Left kidney (tissue), 2 donors: ENCODE measurements around the gene GRIN3B. TPM values are rescaled to one million over a fixed set of nuclear protein-coding genes. Genes with fewer than 3 reads are reported as not detected.

ENCODE experiments used
- DNase-seq: peaks from one replicate; pipeline ENCODE4 v3.0.0-alpha.2; 2013
- polyA plus RNA-seq: library from polyadenylated mRNA; unstranded; fragments of 120-200 nt; gene quantifications from one replicate; pipeline ENCODE4 v1.2.1, GENCODE V29; 2013; ENCODE audit not compliant: insufficient read length

GRIN3B gene
- polyA plus RNA-seq, 1 donor = 0.71 TPM

DNA sequence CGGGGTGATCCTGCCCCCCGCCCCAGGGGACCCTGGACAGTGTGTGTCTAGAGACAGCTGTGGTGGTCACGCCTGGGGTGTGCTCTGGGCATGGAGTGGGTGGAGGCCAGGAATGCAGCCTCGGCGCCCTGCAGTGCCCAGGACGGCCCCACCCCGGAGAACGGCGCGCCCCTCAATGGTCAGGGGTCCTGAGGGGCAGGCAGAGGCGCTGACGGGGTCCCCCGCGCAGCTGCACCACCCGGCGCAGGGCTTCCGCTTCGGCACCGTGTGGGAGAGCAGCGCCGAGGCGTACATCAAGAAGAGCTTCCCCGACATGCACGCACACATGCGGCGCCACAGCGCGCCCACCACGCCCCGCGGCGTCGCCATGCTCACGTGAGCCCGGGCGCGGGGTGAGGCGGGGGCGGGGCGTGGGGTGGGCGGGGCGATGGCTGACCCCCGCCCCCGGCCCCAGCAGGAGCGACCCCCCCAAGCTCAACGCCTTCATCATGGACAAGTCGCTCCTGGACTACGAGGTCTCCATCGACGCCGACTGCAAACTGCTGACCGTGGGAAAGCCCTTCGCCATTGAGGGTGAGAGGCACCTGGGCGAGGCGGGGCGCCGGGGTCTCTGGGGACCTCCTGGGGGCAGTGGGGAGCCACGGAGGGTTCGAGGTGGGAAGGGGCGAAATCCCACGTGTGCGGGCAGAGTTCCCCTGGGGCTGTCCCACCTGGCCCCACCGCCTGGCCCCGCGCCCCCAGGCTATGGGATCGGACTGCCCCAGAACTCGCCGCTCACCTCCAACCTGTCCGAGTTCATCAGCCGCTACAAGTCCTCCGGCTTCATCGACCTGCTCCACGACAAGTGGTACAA is 7.4 kb downstream of the GRIN3B start:
- no peak for DNase-seq

GRCh38 chr19:1008268-1009040 is 8.2 kb downstream of the GRIN3B start:
- no peak for DNase-seq

GRCh38 chr19:1009041-1009980 is 9.1 kb downstream of the GRIN3B start:
- DNase-seq = no peak

DNA sequence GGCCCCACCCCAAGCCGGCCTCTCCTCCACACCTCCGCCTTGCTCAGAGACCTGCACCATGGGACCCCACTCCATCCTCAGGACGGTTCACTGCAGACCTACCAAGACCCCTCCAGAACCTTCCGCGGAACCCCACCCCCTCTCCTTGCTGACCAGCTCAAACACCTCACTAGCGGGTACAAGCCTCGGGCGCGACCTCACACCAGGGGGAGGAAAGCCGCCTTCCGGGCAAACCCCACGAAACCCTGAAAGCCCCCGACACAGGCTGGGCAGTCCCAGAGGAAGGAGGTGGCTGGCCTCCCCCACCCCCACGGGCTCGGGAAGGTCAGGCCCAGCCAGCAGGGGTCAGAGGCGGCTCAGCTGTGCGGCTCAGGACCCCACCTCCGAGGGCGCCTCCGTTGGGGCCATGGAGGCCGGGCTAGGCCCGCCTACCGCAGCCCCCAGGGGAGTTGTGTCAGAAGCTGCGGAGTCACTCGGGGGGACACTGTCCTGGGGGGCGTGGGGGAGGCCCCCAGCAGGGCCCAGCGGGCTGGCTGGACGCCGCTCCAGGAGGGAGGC is 9.8 kb downstream of the GRIN3B start:
- no peak for DNase-seq

DNA sequence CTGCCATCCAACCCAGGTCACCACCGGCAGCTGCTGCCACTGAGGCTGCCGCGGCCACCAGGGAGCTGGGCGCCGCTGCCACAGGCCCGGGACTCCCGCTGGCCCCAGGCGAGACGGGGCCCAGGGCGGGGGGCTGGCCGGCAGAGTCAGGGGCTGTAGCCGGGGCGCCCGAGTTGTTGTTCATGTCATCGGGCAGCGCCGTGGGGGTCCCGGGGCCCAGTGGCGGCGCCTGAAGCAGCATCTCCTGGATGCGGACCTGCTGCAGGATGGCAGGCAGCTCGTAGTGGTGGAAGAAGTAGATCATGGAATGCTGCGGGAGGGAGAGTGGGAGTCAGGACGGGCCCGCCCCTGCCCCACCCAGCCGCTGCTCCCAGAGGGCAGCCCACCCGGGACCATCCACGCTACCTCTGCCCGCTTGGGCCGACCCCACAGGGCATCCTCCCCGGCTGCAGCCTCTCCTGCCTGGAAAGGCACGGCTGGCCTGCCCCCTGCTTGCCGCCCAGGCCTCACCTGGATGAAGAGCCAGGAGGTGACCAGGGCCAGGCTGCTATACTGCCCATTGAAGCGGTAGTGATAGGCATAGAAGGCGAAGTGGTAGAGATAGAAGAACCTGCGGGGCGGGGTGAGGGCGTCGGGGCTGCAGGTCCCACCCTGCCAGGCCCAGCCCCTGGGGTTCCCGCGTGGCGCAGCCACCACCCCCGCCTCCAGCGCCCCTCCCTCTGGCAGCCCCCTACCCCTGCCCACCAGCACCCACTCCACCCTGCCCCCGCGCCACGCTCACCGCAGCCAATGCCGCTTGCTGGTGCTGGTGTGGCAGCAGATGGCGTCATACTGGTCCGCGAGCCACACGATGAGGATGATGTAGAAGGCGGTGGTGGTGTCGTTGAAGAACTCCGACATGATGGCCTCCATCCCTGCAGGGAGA is 10.6 kb downstream of the GRIN3B start:
- DNase-seq = no peak

- no peak for DNase-seq
Measured at GRCh38 chr19:1011831-1012333, 11.7 kb downstream of the GRIN3B start.

DNA sequence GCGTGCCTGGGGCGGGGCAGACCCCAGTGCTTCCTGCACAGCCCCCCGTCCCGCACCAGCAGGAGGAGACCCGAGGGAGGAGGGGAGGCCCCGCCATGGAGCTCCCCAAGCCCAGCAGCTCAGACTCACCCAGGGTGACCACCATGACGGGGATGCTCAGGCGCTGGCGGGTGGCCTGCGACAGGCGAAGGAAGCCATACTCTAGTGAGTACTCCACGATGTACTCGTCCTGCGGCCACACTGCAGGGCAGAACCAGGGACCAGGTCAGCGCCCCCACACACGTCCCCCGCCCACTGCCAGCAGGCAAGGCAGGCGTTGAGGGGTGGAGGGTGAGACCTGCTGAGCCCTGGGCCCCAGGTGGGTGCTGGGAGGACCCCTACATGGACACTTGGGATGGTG is 12.1 kb downstream of the GRIN3B start:
- no peak for DNase-seq

DNA sequence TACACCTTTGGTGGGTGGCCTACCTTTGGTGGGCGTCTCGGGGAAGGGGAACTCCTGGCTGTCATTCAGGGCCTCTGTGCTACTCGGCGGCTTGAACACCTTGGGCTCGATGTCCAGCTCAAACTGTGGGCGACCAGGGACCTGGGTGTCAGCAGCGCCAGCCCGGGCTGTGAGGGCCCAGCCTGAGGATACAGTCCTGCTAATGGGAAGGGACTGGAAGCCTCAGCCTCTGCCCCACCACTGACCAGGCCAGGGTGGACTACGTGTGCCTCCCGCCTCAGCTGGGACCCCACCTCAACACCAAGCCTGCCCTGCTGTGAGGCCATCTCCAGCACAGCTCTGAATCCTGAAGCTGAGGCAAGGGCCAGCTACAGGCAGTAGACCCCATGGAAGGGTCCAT is 13.0 kb downstream of the GRIN3B start:
- DNase-seq = no peak

DNA sequence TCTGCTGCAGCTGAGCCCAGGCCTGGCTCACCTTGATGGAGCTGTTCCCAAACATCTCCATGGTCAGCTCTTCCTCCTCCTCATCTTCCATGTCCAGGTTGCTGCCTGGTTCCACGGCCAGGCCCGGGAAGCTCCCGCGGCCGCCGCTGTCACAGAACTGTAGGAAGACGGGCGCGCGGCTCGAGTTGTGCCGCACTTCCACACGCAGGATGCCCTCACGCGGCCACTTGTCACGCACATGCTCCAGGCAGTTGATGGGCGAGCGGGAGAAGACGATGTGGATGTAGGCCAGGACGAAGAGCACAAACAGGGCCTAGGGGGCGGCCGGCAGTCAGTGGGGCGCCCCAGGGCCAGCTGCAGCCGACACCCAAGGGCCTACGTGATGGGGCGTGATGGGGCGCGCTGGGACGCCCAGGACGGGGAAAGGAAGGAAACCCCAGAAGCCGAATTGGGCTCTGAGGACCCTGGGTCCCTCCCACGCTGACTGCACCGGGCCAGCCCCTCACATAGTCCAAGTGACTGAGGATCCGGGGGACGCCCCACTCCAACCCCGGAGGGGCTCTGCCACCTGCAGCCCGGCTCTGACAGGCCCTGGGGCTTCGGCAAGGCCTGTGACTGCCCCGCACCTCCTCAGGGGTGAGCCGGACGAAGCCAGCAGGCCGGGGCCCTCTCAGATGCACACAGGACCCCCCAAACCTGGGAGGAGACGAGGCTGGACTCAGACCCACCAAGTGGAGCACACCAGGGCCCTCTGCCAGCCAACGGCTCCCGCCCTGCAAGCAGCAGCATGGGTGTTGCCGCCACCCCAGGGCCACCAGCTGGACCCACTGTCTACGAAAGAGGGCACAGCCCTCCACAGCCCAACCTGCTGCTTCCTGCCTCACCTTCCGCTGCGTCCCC is 14.2 kb downstream of the GRIN3B start:
- no peak for DNase-seq

DNA sequence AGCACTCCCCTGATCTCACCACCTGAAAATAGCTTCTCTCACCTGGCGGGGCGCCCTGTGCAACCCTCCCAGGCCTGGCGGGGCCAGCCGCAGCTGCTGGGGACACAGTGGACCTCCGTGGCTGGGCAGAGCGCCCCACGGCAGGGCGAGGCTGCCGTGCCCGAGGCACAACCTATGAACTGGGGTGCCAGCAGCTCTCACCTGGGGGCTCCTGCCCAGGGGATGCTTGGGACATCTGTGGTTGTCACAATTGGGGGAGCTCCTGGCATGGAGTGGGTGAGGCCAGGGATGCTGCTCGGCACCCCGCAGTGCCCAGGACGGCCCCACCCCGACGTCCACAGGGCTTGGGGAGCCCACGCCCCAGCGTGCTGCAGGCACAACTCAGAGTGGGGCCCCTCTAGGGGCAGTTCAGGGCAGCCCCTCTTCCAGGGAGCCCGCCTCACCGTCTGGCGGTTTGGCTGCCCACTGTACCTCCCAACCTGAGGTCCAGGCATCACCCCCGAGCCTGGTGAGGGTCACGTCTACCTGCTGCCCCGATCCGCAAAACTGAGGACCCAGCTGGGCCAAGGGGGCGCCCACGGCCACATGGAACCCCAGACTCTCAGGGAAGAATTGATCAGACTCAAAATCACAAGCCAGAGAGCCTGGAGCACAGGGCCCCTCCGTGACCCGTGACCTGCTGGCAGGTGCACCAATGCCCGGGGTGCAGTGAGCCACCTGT is 15.0 kb downstream of the GRIN3B start:
- no peak for DNase-seq

DNA sequence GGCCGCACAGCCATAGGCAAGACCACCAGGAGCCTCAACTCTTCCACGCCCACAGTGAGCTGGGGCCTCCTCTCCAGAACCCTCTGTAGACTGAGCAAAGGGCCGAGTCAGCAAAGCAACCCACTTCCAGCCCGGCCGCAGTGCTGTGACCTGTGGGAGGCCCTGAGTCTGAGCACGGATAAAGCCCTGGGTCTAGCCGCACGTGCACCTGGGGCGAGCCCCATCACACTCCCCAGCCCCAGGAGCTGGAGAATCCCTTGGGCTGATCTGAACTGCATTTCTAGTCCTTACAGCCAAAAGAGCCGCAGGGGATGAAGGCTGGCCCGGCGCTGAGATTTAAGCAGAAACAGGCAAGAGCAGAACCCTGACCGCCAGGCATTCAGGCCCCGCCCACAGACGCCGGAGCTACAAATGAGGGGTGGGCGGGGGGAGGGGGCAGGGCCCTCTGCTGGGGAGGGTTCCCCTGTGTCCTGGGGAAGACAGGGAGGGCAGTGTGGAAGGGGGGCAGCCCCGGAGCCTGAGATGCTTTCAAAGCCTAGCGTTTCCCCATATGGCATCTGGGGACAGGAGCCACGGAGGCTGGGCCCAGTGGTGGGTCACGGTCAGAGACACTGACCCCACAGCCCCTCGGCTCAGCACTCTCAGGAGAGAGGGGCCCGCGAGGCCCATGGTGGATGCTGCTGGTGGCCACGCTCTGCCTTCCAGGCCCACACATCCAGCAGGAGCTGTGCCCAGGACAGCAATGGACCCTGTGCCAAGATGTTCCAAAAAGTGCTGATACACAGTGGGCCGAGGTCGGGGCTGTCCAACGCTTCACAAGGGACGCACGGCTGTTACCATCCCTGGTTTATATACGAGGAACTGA is 15.8 kb downstream of the GRIN3B start:
- no peak for DNase-seq

DNA sequence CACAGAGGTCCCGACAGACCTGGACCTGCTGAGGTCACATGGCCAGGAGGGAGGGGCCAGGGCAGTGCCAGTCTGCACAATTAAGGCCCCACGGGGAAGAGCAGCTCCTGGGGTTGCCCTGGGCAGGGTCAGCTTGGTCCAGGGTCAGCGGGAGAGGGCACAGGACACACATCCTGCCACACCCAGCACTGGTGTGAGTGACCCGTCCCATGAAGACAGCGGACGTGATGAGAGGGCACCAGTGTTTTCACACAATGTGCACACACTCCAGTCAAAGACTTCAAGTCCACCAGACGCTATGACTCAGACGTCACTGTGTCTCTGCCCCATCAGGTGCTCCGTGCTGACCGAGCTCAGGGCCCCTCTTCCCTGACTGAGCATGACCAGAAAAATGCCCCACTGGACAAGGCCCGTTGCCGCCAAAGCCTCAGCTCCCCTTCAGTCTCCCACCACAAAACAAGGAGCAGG is 16.5 kb downstream of the GRIN3B start:
- DNase-seq = no peak

GRCh38 chr19:1017115-1017905 is 17.1 kb downstream of the GRIN3B start:
- DNase-seq = no peak

GRCh38 chr19:1017906-1018305 is 17.7 kb downstream of the GRIN3B start:
- no peak for DNase-seq

GRCh38 chr19:1018393-1018792 is 18.2 kb downstream of the GRIN3B start:
- no peak for DNase-seq

DNA sequence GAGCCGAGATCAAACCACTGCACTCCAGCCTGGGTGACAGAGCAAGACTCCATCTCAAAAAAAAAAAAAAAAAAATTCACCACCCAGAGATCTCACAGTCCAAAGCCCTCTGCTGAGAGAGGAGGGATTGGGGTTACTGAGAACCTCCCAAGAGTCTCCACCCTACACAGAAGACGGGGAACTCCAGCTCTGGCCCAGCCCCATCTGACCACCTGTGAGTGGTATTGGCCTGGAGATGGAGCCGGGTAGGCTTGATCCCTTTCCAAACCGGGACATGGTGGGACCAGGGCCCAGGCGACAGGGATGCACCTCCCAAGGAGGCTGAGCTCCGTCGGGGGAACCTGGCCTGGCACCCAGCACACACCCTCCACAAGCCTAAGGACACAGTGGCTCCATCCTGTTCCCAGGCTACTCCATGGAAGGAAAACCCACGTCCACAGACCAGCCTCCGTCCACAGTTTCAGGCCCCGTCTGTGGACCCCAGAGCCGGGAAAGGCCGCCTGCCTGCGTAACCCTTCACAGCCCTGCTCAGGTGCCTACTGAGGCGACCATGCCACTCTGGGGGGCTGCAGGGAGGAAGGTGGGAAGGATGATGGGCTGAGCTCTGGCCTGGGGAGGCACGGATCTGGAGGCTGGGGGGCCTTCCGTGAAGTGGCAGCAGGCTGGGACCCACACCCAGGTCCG is 18.9 kb downstream of the GRIN3B start:
- no peak for DNase-seq
